Cardiac muscle cell (in vitro differentiated cells and primary cell): Measurements from ENCODE around the gene ROBO2. TPM values are rescaled to one million over a fixed set of nuclear protein-coding genes. Genes with fewer than 3 reads are reported as not detected.

Experiments used
- DNase-seq, 2 donors: peaks; one replicate each; pipeline versions ENCODE4 v3.0.0 to v3.0.0-alpha.2; 2010 to 2017; ENCODE audit warnings: low read depth in 1 of 2, low spot score in 1 of 2
- H3K27ac ChIP-seq: fragments of 200-600 bp; sonication (generic); 2 replicates; pipeline ENCODE4 v1.5.1; 2016
- H3K27me3 ChIP-seq: fragments of 200-600 bp; sonication (generic); 2 replicates; pipeline ENCODE4 v1.6.0; 2016; ENCODE audit warnings: control low read depth
- H3K36me3 ChIP-seq: fragments of 200-600 bp; sonication (generic); 2 replicates; pipeline ENCODE4 v1.5.1; 2016; ENCODE audit warnings: control low read depth
- H3K4me1 ChIP-seq: fragments of 200-600 bp; sonication (generic); 2 replicates; pipeline ENCODE4 v1.8.1; 2017; ENCODE audit warnings: low read depth, mild to moderate bottlenecking, mixed run types
- H3K4me3 ChIP-seq: fragments of 200-600 bp; sonication (generic); 2 replicates; pipeline ENCODE4 v1.5.1; 2016; ENCODE audit warnings: mild to moderate bottlenecking
- H3K9me3 ChIP-seq: fragments of 200-600 bp; sonication (generic); 2 replicates; pipeline ENCODE4 v1.5.1; 2017; ENCODE audit warnings: low read depth, mild to moderate bottlenecking, control low read depth
- polyA plus RNA-seq: library from polyadenylated mRNA; unstranded; fragments of >200 nt; fragmentation: Nextera tagmentation; extraction: Ambion mirVana; gene quantifications from 2 replicates; pipeline ENCODE4 v1.2.1, GENCODE V29; 2016
- total RNA-seq: library from RNA; depleted of rRNA; stranded (reverse); fragments of >200 nt; gene quantifications from 2 replicates; pipeline ENCODE4 v1.2.3, GENCODE V29; 2016
- TF ChIP-seq, protein P1 (sequence below): IDR thresholded peaks from 2 replicates; pipeline ENCODE4 v1.5.1; 2012; ENCODE audit warnings: low read depth, mild to moderate bottlenecking, low read length

The ROBO2 gene
- total and polyA plus RNA-seq, 2 experiments from 2014 or later, result 13.5 to 39.4 TPM

- peaks cover 16% of the 10 kb centered on the region for H3K4me1 ChIP-seq
- no peaks in the 10 kb centered on the region for H3K36me3 ChIP-seq
- H3K27me3 ChIP-seq, result no peaks in the 10 kb centered on the region
- no peak overlapping the region for H3K4me3 ChIP-seq
- H3K27ac ChIP-seq, result no peak overlapping the region
- no peak for DNase-seq
- TF ChIP-seq, protein P1, sequence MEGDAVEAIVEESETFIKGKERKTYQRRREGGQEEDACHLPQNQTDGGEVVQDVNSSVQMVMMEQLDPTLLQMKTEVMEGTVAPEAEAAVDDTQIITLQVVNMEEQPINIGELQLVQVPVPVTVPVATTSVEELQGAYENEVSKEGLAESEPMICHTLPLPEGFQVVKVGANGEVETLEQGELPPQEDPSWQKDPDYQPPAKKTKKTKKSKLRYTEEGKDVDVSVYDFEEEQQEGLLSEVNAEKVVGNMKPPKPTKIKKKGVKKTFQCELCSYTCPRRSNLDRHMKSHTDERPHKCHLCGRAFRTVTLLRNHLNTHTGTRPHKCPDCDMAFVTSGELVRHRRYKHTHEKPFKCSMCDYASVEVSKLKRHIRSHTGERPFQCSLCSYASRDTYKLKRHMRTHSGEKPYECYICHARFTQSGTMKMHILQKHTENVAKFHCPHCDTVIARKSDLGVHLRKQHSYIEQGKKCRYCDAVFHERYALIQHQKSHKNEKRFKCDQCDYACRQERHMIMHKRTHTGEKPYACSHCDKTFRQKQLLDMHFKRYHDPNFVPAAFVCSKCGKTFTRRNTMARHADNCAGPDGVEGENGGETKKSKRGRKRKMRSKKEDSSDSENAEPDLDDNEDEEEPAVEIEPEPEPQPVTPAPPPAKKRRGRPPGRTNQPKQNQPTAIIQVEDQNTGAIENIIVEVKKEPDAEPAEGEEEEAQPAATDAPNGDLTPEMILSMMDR, result no peak
- H3K9me3 ChIP-seq, result no peaks in the 10 kb centered on the region
Measured at GRCh38 chr3:77065750-77066149, 25.9 kb downstream of the ROBO2 start.

GRCh38 chr3:77066829-77067228 is 26.9 kb downstream of the ROBO2 start:
- Histone ChIP-seq H3K4me3 (no peak overlapping the region), H3K27me3 (no peaks in the 10 kb centered on the region), H3K27ac (no peak overlapping the region), H3K4me1 (peaks cover 16% of the 10 kb centered on the region), H3K9me3 (no peaks in the 10 kb centered on the region), H3K36me3 (no peaks in the 10 kb centered on the region)
- TF ChIP-seq, protein P1, result no peak
- no peak for DNase-seq

GRCh38 chr3:77068808-77069207 is 28.9 kb downstream of the ROBO2 start:
- no peak overlapping the region for H3K4me3 ChIP-seq

GRCh38 chr3:77071364-77071763 is 31.5 kb downstream of the ROBO2 start:
- Histone ChIP-seq H3K36me3 (no peaks in the 10 kb centered on the region), H3K9me3 (no peaks in the 10 kb centered on the region), H3K27me3 (no peaks in the 10 kb centered on the region), H3K27ac (no peak overlapping the region), H3K4me1 (peaks cover 16% of the 10 kb centered on the region), H3K4me3 (no peak overlapping the region)
- DNase-seq, result no peak
- TF ChIP-seq, protein P1, result no peak

More at GRCh38 chr3:77068808-77069207, 28.9 kb downstream of the ROBO2 start:
- Histone ChIP-seq H3K4me1 (peaks cover 16% of the 10 kb centered on the region), H3K27me3 (no peaks in the 10 kb centered on the region), H3K27ac (no peak overlapping the region), H3K36me3 (no peaks in the 10 kb centered on the region), H3K9me3 (no peaks in the 10 kb centered on the region)
- no peak for DNase-seq
- TF ChIP-seq, protein P1, result no peak

GRCh38 chr3:77071809-77072208 is 31.9 kb downstream of the ROBO2 start:
- Histone ChIP-seq H3K9me3 (no peaks in the 10 kb centered on the region), H3K4me3 (no peak overlapping the region), H3K4me1 (peaks cover 16% of the 10 kb centered on the region), H3K27ac (no peak overlapping the region), H3K36me3 (no peaks in the 10 kb centered on the region), H3K27me3 (no peaks in the 10 kb centered on the region)
- no peak for DNase-seq
- TF ChIP-seq, protein P1, result no peak

DNA sequence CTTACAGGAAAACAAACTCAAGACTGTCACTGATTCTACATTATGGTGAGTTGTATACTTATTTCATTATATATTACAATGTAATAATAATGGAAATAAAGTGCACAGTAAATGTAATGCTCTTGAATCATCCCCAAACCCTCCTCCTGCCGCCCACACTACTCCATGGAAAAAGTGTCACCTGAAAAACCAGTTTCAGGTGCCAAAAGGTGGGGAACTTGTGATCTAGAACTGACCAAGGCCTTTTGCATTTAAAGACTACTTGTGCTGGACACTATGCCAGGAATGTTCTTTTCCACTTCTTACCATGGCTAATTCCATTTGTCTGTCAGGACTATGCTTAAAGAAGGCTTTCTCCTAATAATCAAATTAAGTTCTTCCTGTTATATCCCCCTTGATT is 32.3 kb downstream of the ROBO2 start:
- Histone ChIP-seq H3K4me1 (peaks cover 14% of the 10 kb centered on the region), H3K27me3 (no peaks in the 10 kb centered on the region), H3K27ac (no peak overlapping the region), H3K4me3 (no peak overlapping the region), H3K9me3 (no peaks in the 10 kb centered on the region), H3K36me3 (no peaks in the 10 kb centered on the region)
- DNase-seq, result no peak
- TF ChIP-seq, protein P1, result no peak
